Mesenchymal stem cell (in vitro differentiated cells and primary cell): Measurements from ENCODE around the gene METTL15.
"Not testable (repeated sequence)": the region's sequence is repeated elsewhere in the genome, so short reads cannot be mapped to it uniquely, and the experiment has no call there.

Experiments used
- DNase-seq: peaks from one replicate; pipeline ENCODE4 v3.0.0-alpha.2; 2013
- H2AFZ ChIP-seq: one replicate; pipeline ENCODE4 v1.6.1; 2013; ENCODE audit warnings: low read depth, mild to moderate bottlenecking, control low read depth, inconsistent platforms, low read length, moderate library complexity
- H2AK5ac ChIP-seq: 2 replicates; pipeline ENCODE4 v1.6.1; 2013; ENCODE audit warnings: low read length, moderate library complexity, mild to moderate bottlenecking, inconsistent platforms; ENCODE audit not compliant: severe bottlenecking
- H2BK120ac ChIP-seq: one replicate; pipeline ENCODE4 v1.6.1; 2013; ENCODE audit warnings: low read depth, mild to moderate bottlenecking, inconsistent platforms, low read length, moderate library complexity
- H2BK12ac ChIP-seq, 2 experiments: one replicate each; pipeline ENCODE4 v1.6.1; 2013; ENCODE audit warnings: inconsistent platforms in 2 of 2, low read length in 2 of 2, mild to moderate bottlenecking in 2 of 2, moderate library complexity in 2 of 2, control low read depth in 1 of 2
- H2BK15ac ChIP-seq: one replicate; pipeline ENCODE4 v1.6.1; 2013; ENCODE audit warnings: mild to moderate bottlenecking, low read depth, inconsistent platforms; ENCODE audit not compliant: poor library complexity, severe bottlenecking
- H2BK5ac ChIP-seq: 2 replicates; pipeline ENCODE4 v1.6.1; 2013; ENCODE audit warnings: low read depth, mild to moderate bottlenecking, low read length, control low read depth, inconsistent platforms; ENCODE audit not compliant: poor library complexity, severe bottlenecking
- H3K14ac ChIP-seq, 2 experiments: one replicate each; pipeline ENCODE4 v1.6.1; 2013; ENCODE audit warnings: inconsistent platforms in 2 of 2, low read length in 2 of 2, control low read depth in 1 of 2, mild to moderate bottlenecking in 1 of 2, moderate library complexity in 1 of 2
- H3K18ac ChIP-seq, 2 experiments: one replicate each; pipeline ENCODE4 v1.6.1; 2013; ENCODE audit warnings: inconsistent platforms in 2 of 2, low read length in 2 of 2, control low read depth in 1 of 2, low read depth in 1 of 2, mild to moderate bottlenecking in 1 of 2
- H3K23ac ChIP-seq, 2 experiments: one replicate each; pipeline ENCODE4 v1.6.1; 2013; ENCODE audit warnings: inconsistent platforms in 2 of 2, low read length in 2 of 2, mild to moderate bottlenecking in 2 of 2, moderate library complexity in 2 of 2, control low read depth in 1 of 2
- H3K27ac ChIP-seq: 2 replicates; pipeline ENCODE4 v1.5.1; 2013; ENCODE audit warnings: mild to moderate bottlenecking, moderate library complexity, low read length, control low read depth, inconsistent platforms; ENCODE audit not compliant: poor library complexity, severe bottlenecking
- H3K27me3 ChIP-seq, 2 experiments: 2 replicates each; pipeline versions ENCODE4 v1.6.1 to v1.7.0; 2013; ENCODE audit warnings: low read length in 2 of 2, mild to moderate bottlenecking in 2 of 2, moderate library complexity in 2 of 2, control low read depth in 1 of 2, inconsistent platforms in 1 of 2; ENCODE audit not compliant: control insufficient read depth in 1 of 2, insufficient read depth in 1 of 2
- H3K36me3 ChIP-seq, 2 experiments: 2 replicates each; pipeline versions ENCODE4 v1.6.1 to v1.7.0; 2013; ENCODE audit warnings: low read length in 2 of 2, control low read depth in 1 of 2, inconsistent platforms in 1 of 2, low read depth in 1 of 2, mild to moderate bottlenecking in 1 of 2; ENCODE audit not compliant: insufficient read depth in 2 of 2, control insufficient read depth in 1 of 2
- H3K4ac ChIP-seq, 2 experiments: one replicate each; pipeline ENCODE4 v1.6.1; 2013; ENCODE audit warnings: inconsistent platforms in 2 of 2, low read length in 2 of 2, mild to moderate bottlenecking in 2 of 2, moderate library complexity in 2 of 2, control low read depth in 1 of 2, low read depth in 1 of 2
- H3K4me1 ChIP-seq: 2 replicates; pipeline ENCODE4 v1.6.1; 2013; ENCODE audit warnings: low read depth, low read length, control low read depth; ENCODE audit not compliant: control insufficient read depth, insufficient read depth
- H3K4me2 ChIP-seq: 2 replicates; pipeline ENCODE4 v1.6.1; 2013; ENCODE audit warnings: low read length, mild to moderate bottlenecking, inconsistent platforms; ENCODE audit not compliant: poor library complexity, severe bottlenecking
- H3K4me3 ChIP-seq, 2 experiments: 2 replicates each; pipeline versions ENCODE4 v1.5.1 to v1.7.0; 2013; ENCODE audit warnings: low read length in 2 of 2, mild to moderate bottlenecking in 2 of 2, control low read depth in 1 of 2, low read depth in 1 of 2; ENCODE audit not compliant: insufficient read depth in 1 of 2
- H3K79me1 ChIP-seq: replicated peaks from 2 replicates; pipeline ENCODE4 v1.6.1; 2013; ENCODE audit warnings: mild to moderate bottlenecking, control low read depth, low read length, inconsistent platforms; ENCODE audit not compliant: poor library complexity, severe bottlenecking
- H3K9ac ChIP-seq: 2 replicates; pipeline ENCODE4 v1.7.0; 2013; ENCODE audit warnings: mild to moderate bottlenecking, low read length, moderate library complexity
- H3K9me3 ChIP-seq: 2 replicates; pipeline ENCODE4 v1.7.0; 2013; ENCODE audit warnings: mild to moderate bottlenecking, low read length; ENCODE audit not compliant: control insufficient read depth
- H4K8ac ChIP-seq: one replicate; pipeline ENCODE4 v1.6.1; 2013; ENCODE audit warnings: inconsistent platforms, mild to moderate bottlenecking, low read length, moderate library complexity
- H4K91ac ChIP-seq: one replicate; pipeline ENCODE4 v1.6.1; 2013; ENCODE audit warnings: mild to moderate bottlenecking, low read length, inconsistent platforms
- WGBS: methylation state at CpG from one replicate; pipeline ENCODE4 v1.1.7; 2013; ENCODE audit warnings: mixed read lengths; 5-methylcytosine and 5-hydroxymethylcytosine counted together

Gene METTL15

DNA sequence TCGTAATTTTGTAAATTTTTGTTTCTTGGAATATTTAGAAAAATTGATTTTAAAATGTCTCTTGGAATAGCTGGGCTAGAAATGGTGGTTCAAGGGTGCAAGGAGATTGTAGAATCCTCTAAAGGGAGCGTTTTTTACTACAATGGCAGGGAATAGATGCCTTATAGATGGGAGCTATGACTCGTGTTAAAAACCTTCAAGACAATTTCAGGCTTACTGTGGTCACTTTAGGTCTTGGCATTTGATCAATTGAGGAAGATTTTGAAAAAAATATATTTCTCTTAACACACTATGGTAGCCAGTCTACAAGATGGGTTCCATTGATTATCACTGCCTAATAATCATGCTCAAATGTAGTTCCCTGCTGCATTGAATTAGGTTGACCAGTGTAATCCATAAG lies 25.0 kb downstream of the METTL15 start:
- H2BK5ac ChIP-seq: no peak overlapping the region
- no peak overlapping the region for H3K18ac ChIP-seq
- H3K36me3 ChIP-seq: peaks cover 4 to 43% of the 10 kb centered on the region in 2 experiments
- no peak for DNase-seq
- no peak overlapping the region for H2AFZ ChIP-seq
- no peak overlapping the region for H3K4ac ChIP-seq
- no peak overlapping the region for H3K14ac ChIP-seq
- H2BK120ac ChIP-seq: no peak overlapping the region
- no peaks in the 10 kb centered on the region for H3K4me1 ChIP-seq
- H3K9ac ChIP-seq: no peak overlapping the region
- no peak overlapping the region for H4K8ac ChIP-seq
- 95% methylated on average over 2 of the region's 3 CpGs for WGBS
- H3K79me1 ChIP-seq: peaks cover 15% of the 10 kb centered on the region
- no peak overlapping the region for H3K27ac ChIP-seq
- no peak overlapping the region for H2BK12ac ChIP-seq
- H3K4me2 ChIP-seq: no peak overlapping the region
- H3K9me3 ChIP-seq: peaks cover 34% of the 10 kb centered on the region
- H3K23ac ChIP-seq: no peak overlapping the region
- H4K91ac ChIP-seq: no peak overlapping the region
- H2BK15ac ChIP-seq: no peak overlapping the region
- no peak overlapping the region for H3K4me3 ChIP-seq
- H2AK5ac ChIP-seq: no peak overlapping the region
- no peaks in the 10 kb centered on the region for H3K27me3 ChIP-seq

DNA sequence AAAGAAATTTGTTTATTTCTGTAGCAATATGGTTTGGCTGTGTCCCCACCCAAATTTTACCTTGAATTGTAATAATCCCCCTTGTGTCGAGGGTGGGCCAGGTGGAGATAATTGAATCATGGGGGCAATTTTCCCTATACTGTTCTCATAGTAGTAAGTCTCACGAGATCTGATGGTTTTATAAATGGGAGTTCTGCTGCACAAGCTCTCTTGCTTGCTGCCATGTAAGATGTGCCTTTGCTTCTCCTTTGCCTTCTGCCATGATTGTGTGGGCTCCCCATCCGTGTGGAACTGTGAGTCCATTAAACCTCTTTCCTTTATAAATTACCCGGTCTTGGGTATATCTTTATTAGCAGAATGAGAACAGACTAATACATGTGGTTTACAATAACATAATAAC lies 28.0 kb downstream of the METTL15 start:
- peaks cover 53% of the 10 kb centered on the region for H3K9me3 ChIP-seq
- not testable (repeated sequence) for H3K27me3 ChIP-seq, H3K27ac ChIP-seq, H3K4me1 ChIP-seq, H4K91ac ChIP-seq, H3K4me3 ChIP-seq, H2BK5ac ChIP-seq, H2BK15ac ChIP-seq, H2AK5ac ChIP-seq, H2AFZ ChIP-seq, H3K14ac ChIP-seq, H2BK120ac ChIP-seq, DNase-seq, H3K18ac ChIP-seq, H3K9ac ChIP-seq, H3K4me2 ChIP-seq, H3K23ac ChIP-seq, H4K8ac ChIP-seq, H2BK12ac ChIP-seq, H3K4ac ChIP-seq
- 100% methylated on average over 2 of the region's 4 CpGs for WGBS
- H3K79me1 ChIP-seq: peaks cover 15% of the 10 kb centered on the region
- H3K36me3 ChIP-seq: peaks cover 13 to 56% of the 10 kb centered on the region in 2 experiments

DNA sequence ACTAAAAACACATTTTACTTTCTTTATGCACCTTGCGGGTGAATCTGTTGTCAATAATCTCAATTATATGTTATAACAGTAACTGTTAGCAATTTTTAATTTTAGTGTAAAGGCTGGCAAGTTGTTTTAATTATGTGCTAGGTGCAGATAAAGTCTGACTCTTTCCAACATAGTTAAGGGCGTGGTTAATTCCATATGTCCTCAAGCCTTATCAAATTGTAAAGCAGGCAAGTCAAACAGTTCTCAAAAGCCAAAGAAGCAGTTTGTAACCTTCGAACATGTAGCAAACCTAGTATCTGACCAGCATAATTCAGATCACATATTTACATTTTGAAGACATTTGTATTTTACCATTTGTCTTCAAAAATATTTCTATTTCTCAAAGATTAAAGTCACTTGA lies 29.2 kb downstream of the METTL15 start:
- Histone ChIP-seq H2AFZ (no peak overlapping the region), H3K36me3 (peaks cover 13 to 55% of the 10 kb centered on the region in 2 experiments), H2BK5ac (no peak overlapping the region), H4K8ac (no peak overlapping the region), H3K27me3 (no peaks in the 10 kb centered on the region), H3K27ac (no peak overlapping the region), H3K4ac (no peak overlapping the region), H3K23ac (no peak overlapping the region), H3K18ac (no peak overlapping the region), H3K9me3 (peaks cover 53% of the 10 kb centered on the region), H2BK15ac (no peak overlapping the region), H3K14ac (no peak overlapping the region), H2AK5ac (no peak overlapping the region), H3K79me1 (peaks cover 14% of the 10 kb centered on the region), H4K91ac (no peak overlapping the region), H3K4me2 (no peak overlapping the region), H2BK120ac (no peak overlapping the region), H2BK12ac (no peak overlapping the region), H3K9ac (no peak overlapping the region), H3K4me3 (no peak overlapping the region), H3K4me1 (no peaks in the 10 kb centered on the region)
- WGBS: 100% methylated on average over 1 of the region's 3 CpGs
- DNase-seq: no peak

DNA sequence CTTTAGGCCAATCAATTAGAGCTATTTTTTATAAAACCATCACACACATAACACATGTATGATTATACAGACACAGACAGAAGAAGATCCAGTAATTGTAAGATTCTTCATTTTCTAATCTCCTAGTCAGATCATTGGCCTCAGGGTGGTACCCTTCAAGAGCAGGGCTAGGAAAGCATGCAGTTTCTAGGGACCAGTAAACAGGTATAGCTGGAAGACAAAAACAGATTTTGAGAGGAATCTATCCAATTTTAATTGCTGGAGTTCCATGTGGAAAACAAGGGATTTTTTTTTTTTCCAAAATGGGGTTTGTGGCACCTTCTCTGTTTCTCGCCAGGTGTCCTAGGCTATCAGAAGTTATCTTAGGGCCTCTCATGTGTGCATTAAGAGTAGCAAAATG lies 29.6 kb downstream of the METTL15 start:
- H3K79me1 ChIP-seq: peaks cover 14% of the 10 kb centered on the region
- no peak overlapping the region for H3K18ac ChIP-seq
- no peak overlapping the region for H3K23ac ChIP-seq
- no peak overlapping the region for H4K91ac ChIP-seq
- no peak overlapping the region for H4K8ac ChIP-seq
- no peak overlapping the region for H2BK15ac ChIP-seq
- peaks cover 13 to 55% of the 10 kb centered on the region in 2 experiments for H3K36me3 ChIP-seq
- no peak overlapping the region for H3K14ac ChIP-seq
- WGBS: 100% methylated on average over 1 of the region's 1 CpG
- H2AK5ac ChIP-seq: no peak overlapping the region
- no peak for DNase-seq
- H3K4me2 ChIP-seq: no peak overlapping the region
- H3K4me3 ChIP-seq: no peak overlapping the region
- H2AFZ ChIP-seq: no peak overlapping the region
- no peaks in the 10 kb centered on the region for H3K27me3 ChIP-seq
- H2BK120ac ChIP-seq: no peak overlapping the region
- peaks cover 53% of the 10 kb centered on the region for H3K9me3 ChIP-seq
- no peak overlapping the region for H3K27ac ChIP-seq
- H2BK5ac ChIP-seq: no peak overlapping the region
- no peak overlapping the region for H2BK12ac ChIP-seq
- no peak overlapping the region for H3K9ac ChIP-seq
- H3K4ac ChIP-seq: no peak overlapping the region
- no peaks in the 10 kb centered on the region for H3K4me1 ChIP-seq
